Activated gamma-delta T cell (primary cell): Measurements from ENCODE around the gene SRGAP2C.
"Not testable (repeated sequence)": the region's sequence is repeated elsewhere in the genome, so short reads cannot be mapped to it uniquely, and the experiment has no call there.

Experiments
- DNase-seq: peaks from one replicate; lab custom pipeline; 2025; lab: John Stamatoyannopoulos, UW

SRGAP2C gene

DNA sequence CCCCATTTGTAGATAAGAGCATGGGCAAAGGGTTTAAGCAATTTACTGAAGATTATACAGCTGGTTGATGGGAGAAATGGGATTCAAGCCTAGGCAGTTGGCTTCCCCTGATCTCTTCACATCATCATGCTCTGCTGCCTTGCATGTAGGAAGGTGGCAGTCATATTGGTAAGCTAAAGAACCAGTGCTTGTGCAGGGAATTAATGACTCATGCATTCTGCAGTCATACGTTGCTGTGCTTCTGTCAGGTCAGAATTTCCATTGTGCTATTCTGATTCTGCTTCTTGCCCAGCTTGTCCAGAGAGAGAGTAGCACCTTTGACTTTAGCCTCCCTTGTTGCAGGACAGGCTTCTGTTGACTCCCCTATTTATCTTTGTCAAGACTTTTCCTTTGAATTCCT lies 153.2 kb downstream of the SRGAP2C start:
- DNase-seq: not testable (repeated sequence)

DNA sequence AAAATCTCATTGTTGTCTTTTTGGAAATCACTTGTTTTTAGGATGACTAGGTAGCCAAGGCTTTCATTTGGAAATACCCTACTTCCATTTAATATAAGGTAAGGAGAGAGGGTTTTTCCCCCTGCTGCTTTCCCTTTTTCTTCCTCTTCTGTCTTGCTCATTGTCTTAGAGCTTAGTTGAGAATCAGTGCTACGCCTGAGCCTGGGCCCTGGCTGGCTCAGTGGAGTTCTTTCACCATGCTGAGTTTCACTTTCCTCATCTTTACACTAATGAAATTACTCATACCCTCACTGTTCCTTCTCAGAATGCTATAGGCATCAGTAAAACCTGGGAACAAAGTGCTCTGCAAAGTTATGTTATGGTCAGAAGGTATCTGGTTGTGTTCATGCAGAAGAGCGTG lies 154.8 kb downstream of the SRGAP2C start:
- DNase-seq: not testable (repeated sequence)

DNA sequence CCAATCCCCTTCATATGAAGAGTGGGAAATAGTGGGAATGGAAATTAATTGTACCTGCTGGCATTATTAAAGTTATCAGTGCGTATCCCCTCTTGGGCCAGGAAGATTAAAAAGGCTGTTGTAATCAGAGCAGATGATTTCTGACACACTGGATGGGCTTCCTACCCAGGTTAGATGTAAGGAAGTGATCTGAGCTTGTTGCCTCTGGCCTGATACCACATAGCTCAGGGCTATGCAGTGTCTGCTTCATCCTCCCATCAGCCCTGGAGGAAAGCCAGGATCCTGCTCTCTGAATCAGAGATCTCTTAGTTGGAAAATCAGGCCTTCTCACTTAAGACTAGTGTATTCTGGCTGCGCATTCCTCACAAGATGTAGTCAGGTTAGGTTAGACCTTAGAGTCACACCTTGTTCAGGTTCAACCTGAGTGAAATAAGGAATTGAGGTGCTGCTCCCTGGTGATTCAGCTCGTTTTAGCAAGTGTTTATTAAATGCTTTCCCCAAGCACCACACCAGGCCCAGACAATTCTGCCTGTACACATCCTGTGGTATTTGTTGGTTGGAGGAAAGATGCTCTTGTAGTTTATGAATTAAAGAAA lies 158.6 kb downstream of the SRGAP2C start:
- DNase-seq: not testable (repeated sequence)

DNA sequence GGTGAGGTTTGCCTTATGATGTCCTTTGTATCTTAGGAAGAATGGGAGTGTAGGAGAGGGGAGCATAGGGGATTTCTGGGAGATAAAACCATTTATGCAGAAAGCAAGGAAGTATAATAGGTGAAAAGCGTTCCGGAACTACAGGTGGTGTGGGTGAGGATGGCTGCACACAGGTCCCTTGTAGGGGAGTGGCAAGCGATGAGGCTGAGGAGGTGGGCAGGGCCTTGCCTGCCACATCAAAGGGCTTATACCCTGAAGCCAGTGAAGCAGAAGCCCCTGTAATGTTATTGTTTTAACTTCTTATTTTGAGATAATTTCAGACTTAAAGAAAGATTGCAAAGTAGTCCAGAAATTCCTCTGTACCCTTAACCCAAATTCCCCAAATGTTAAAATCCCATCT lies 159.6 kb downstream of the SRGAP2C start:
- not testable (repeated sequence) for DNase-seq

DNA sequence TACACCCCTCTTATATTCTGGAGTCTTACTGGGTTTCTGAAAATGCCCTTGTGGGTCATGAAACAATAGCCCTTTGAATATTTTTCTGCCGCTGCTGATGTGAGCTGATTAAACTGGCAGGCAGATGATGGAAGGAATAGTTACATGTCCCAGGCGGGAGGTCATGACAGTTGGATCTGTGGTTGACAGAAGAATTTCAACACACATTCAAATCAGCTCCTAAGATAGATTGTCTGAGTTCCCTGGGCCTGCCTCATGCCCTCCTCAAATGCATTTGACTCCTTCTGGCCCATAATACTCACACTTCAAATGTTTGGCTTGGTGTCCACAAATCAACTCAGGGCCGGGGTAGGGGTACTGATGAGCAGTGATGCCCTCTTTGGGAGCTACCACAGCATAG lies 161.9 kb downstream of the SRGAP2C start:
- DNase-seq: not testable (repeated sequence)

DNA sequence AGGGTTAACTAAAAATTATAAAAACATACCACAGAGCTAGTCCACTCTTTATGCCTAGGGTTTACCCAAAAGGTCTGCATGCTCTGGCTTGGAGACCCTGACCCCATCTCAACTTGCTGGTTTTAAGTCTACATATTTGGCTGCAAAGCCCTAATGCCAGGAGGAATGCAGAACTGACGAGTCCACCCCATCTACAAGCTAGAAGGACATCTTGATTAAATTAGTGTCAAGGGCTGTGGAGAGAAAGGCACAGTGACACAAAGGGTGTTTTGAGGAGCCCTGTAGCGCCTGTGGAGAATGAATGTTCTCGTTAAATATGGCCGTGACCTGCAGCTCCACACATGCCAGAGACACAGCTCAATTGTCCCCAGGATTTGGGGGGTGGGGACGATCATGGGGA lies 162.7 kb downstream of the SRGAP2C start:
- DNase-seq: not testable (repeated sequence)

DNA sequence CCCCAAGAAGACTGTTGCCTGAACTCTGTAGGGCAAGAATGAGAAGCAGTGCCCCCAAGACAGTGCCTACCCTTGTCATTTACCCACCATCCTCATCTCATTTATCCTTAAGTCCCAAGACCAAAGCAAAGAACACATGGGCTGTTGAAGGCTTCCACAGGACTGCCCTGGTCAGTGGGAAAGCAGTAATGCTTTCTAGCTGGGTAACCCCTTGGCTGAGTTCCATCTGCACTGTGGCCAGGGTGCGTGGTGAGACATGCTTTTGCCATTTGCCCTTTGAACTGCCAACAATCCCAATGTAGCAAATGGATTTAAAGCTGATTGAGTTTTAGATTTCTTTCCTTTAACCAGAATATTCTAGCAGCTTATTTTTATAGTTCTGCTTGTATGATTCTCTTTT lies 163.3 kb downstream of the SRGAP2C start:
- DNase-seq: not testable (repeated sequence)

DNA sequence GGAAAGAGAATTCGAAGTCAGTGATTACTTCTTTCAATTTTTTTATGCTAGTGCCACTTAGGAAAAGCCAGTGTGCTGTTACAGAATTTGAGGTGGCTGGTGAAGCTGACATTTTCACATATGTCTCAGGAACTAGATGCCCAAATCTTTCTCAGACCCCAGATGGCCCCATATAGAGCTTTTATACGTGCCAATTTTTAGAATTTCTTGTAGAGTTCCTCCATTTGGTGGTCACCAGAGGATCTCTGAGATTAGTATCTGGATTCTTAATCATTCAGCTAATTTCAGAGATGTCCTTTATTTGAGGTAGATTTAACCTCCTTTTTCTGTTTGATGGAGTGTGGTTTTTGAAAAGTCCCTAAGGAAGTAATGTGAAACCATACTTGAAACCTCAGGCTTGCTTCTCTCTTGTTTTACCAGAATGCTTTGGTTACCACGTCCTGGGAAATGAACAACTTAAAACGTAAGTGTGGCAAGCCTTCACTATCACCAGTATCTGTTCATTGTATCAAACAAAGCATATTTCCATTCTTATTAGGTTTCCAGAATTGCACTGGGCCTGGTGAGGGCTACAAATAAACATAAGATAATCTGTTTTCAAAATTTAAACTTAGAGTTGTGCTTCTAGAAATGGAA lies 164.7 kb downstream of the SRGAP2C start:
- DNase-seq: not testable (repeated sequence)

DNA sequence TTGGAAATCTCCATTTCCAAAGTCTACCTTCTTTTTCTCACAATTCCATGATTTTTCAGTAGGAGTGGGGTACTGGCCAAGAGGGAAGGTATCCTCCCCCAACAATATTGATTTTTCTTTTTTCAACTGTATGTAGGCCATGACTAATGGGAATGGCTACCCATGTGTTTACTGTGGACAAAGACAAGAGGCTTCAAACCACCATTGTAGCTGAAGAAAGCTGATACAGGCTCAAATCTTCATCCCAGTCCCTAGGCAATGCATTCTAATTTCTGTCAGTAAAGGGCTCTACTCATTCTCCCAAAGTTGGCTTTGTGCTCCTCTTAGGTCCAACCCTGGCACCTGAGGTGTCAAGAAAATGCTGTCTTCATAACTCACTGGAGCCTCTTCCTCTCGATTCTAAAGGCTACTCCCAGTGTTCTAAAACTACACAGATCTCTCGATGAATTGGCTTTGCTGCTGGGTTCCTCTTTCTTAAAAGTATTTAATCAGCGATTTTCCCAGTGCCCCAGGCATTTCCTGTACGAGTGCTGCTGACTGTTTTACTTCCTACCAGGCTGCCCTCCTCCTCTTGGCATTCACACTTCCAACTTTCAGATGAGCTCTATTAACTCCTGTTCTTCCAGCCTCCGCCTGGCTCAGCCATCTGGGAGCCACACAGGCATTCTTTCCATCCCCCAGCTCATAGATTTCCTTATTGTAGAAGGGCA lies 171.1 kb downstream of the SRGAP2C start:
- not testable (repeated sequence) for DNase-seq

DNA sequence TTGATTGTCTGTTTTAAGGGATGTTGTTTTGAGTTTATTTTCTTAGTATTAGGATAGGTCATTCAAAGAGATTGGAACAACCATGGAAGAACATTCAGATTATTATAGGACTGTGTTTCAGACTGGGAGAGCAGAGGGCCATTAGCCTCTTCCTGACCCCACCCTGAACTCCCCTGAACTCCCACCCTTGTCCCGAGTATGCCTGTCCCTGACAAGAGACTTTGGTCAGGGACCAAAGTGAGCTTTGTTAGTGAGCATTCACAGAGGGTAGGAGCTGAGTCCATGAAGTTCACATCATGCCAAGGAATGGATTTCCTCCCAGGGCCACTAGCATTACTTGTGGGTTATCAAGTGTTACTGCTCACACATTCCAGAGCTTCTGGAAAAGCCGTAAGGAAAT lies 172.0 kb downstream of the SRGAP2C start:
- DNase-seq: not testable (repeated sequence)

DNA sequence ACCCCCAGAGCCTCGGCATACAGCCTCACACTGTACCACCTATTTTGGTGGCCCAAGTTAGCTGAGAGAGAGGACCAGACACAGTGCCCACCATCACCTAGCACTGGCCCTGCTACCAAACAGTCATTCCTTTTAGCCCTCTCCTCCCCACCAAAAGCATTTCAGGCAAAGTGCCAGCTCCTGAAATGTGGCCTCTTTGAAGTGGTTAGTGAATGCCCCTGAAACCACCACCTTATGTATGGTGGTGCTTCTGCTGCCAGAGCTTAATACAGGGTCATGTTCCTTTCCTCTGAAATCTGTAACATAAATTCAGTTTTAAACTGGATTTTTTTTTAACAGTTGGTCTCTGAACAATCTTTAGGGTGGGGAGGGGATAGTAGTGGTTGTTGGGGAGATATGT lies 175.8 kb downstream of the SRGAP2C start:
- DNase-seq: not testable (repeated sequence)

DNA sequence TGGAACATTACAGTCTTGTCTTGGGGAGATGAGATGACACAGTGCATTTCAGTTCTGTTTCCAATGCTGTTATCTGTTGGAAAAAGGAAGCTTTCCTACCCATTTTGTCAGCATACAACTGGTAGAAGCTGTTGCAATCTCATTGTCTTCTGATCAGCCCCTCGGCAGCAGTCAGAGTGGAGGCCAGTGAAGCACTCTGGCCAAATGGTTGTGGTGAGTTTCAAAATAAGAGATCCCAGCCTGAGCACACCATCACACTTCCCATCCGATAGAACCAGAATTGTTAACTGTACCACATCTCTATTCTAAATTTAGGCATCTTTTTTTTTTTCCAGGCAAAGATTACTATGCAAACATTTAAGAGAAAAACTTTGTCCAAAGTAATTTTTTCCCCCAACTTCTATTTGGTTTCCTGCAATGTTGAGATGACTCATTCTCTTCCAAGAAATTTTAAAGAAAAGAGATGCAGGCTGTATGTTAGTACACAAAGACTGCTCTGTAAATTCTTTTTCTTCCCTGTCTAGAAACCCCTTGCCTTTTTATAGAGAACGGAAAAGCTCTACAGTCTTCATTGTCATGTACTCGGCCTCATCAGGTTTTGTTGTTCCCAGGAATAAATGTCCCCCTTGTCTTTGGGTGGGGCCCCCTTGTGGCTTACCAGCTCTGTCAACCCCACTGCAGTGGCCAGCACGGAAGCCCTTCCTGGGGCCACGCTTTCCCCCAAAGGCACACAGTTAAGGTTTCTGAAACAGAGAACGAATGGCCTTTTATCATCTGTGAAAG lies 176.9 kb downstream of the SRGAP2C start:
- not testable (repeated sequence) for DNase-seq

DNA sequence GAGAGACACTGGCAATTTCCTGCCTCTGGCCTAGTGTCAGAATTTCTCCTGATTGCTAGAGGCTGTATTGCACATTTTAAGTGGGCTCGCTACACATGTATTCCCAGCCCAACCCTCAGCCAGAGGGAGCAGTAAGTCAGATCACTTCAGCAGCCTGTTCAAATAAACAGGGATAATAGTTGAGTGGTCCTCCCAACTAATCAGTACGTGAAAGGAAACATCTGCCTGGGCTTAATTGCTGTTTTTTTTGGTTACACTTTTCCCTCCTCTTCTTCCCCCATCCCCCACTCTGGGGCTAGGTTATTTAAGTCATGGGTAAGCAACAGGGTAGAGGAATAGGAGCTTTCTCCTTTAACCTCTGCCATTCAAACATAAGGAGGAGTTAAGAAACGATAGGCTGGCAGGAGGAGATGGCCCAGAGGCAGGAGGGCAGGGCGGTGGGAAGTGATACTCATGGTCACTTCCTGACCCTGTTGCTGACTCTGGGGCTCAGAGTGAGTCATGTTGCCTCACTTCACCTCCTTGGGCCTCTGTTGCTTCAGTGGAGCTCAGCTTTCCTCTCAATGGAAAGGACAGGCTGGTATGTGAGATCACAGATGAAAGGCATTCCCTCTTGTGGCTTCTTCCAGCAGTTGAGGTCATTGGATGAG lies 177.6 kb downstream of the SRGAP2C start:
- DNase-seq: not testable (repeated sequence)

DNA sequence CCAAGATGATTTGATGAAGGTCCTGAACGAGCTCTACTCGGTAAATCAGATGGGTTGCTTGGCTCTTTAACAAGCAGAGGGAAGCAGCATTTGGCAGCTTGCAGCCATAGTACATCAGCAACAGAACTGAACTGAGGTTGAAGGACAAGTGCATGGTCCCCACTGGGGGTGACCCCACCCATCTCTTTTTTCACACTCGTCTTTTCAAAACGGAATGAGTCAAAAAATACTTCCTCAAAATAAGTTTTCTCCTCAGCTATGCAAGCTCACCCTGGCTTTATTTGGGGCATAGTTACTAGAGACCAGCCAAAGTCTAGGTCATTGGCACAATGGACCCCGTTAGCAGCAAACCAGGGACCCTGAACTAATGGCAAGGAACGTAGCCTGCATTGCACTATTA lies 180.5 kb downstream of the SRGAP2C start:
- not testable (repeated sequence) for DNase-seq

DNA sequence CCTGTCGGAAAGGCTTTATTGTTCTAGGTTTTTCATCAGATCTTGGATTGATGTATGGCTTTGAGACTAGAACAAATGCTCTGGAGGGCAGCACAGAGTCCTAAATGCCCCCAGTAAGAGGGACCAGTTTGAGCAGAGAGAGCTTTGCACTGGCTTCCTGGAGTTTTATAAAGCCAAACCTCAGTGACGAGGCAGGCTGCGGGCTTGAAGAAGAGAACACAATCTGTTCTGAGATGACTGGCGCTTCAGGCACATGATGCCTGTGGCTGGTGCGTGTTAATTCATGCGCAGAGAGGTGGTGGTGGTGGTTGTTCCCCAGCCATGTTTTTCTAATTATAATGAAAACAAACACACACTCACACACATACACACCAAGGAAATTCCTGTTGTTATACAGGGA lies 180.9 kb downstream of the SRGAP2C start:
- DNase-seq: not testable (repeated sequence)

DNA sequence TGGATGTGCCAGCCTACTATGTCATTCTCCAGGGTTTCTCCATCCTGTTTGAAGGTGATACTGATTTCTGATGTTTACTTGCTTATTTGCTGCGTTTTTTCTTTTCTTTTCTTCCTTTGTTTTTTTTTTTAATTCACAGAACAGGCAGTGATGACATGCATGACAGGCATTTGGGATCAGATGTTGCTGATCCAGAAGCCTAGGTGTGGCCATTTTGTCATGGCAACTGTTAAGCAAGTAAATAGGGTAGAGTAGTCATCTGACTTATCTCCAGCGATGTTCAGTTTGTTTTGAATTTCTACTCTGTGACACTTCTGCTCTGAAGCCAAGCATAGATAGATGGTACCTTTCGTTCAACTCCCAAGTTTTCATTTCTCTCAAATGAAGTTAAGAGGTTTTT lies 181.4 kb downstream of the SRGAP2C start:
- not testable (repeated sequence) for DNase-seq

DNA sequence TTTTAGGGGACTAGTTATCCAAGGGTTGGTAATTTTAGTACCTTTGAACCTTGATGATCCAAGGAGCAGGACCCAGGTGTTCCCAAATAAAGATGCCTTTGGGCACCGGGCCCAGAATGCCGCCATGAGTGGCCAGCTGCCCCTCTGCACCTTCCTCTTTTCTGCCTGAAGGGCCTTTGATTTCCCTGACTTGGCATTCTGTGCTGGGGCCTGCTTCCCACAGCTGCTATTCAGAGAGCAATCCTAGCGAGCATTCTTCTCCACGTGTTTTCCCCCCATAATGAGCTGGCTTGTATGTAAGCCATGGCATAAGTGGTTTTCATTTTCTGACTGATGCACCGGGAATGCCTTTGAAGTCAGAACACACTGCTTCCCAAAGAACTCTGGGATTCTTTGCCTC lies 184.1 kb downstream of the SRGAP2C start:
- not testable (repeated sequence) for DNase-seq

DNA sequence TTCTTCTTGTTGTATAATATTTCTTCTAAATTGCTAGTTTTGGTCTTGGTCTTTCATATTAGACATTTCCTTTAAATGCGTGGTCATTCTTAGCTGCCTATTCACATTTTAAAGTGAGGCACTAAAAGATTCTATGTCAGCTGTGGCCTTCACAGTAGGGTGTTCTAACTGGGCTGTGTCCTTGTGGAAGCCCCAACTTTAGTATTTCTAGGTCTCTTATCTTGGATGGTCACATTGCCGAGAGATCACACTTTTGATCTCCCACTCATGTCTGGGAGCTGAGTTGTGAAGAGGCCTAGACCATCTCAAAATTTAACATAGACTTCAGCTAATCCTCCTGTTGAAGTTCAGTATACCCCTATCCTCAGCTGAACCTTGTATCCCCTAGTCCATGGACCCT lies 185.2 kb downstream of the SRGAP2C start:
- not testable (repeated sequence) for DNase-seq

DNA sequence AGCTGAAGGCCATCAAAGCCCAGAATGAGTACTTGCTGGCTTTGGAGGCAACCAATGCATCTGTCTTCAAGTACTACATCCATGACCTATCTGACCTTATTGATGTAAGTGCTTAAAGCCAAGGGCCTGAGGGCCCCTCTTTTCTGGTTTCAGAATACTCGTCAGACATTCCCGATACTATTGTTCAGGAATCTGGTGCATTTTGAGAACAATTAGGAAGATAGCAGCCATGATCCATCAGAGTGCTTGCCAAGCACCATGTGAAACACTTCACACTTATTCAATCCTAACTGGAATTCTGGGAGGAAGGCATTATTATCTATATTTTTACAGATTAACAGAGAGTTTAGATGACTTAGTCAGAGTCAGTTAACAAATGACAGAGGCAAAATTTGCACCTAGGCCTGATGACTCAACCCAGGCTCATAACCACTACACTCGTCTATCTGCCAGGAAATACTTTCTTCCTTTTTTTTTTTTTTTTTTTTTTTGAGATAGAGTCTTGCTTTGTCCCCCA lies 190.1 kb downstream of the SRGAP2C start:
- DNase-seq: not testable (repeated sequence)

DNA sequence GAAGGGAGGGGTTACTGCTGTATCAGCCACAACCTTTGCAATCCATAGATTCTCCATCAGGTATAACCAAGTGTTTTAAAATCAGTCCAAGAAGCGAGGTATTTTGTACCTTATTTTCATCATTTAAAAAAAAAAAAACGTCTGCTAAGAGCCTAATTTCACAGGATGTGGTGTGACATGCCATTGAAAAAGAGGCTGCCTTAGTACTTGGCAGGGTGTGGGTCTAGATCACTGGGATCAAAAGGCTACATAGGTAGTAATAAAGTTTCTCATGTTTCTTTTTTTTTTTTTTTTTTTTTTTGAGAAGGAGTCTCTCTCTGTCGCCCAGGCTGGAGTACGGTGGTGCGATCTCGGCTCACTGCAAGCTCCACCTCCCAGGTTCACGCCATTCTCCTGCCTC lies 192.2 kb downstream of the SRGAP2C start:
- not testable (repeated sequence) for DNase-seq

DNA sequence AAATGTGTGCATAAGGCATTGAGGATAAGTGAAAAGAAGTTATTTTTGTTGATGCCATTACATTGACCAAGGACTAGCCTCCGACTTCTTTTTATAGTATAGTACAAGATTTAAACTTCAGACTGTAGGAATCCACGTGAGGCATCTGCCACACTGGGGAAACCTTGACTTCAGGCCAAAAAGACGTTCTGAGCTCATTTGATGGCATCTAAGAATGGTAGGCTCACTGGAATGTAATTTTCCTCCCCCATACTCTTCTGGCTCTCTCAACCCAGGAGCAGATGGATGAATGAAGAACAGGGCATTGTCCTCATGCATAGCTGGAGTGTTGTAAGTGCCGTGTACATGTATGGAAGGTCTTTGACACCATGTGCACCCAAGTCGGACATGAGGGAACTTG lies 194.0 kb downstream of the SRGAP2C start:
- not testable (repeated sequence) for DNase-seq
